ENCODE data around the gene BIRC3.
A peak's percentile ranks its signal among the peaks of the same experiment; 100 is the strongest.
"Not testable (repeated sequence)": the region's sequence is repeated elsewhere in the genome, so short reads cannot be mapped to it uniquely, and the experiment has no call there.

The BIRC3 gene

GRCh38 chr11:102328748-102329147, 11.5 kb downstream of the BIRC3 start:
- DNase-seq, result no peak

DNA sequence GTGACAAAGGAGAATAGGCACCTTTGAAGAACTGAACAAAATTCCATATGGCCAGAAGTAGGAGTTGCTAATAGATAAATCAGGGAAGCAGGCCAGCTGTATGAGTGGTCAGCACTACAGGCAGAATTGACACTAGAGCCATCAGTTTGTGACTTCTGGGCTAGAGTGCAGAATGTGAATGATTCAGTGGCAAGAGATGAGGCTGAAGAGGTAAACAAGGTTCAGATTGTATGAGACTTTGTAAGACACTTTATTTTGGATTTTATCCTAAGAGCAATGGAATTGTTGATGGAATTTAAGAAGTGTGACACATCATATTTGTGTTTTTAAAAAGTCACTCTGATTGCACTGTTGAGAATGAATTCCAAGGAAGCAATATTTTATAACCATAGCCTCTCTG, 12.9 kb downstream of the BIRC3 start:
- no peak for DNase-seq

GRCh38 chr11:102331341-102331740, 14.1 kb downstream of the BIRC3 start:
- DNase-seq, result no peak

GRCh38 chr11:102332611-102332994, 15.3 kb downstream of the BIRC3 start:
- DNase-seq, result no peak

- DNase-seq, result no peak
These were observed 21.3 kb downstream of the BIRC3 start for GRCh38 chr11:102338479-102339010.

DNA sequence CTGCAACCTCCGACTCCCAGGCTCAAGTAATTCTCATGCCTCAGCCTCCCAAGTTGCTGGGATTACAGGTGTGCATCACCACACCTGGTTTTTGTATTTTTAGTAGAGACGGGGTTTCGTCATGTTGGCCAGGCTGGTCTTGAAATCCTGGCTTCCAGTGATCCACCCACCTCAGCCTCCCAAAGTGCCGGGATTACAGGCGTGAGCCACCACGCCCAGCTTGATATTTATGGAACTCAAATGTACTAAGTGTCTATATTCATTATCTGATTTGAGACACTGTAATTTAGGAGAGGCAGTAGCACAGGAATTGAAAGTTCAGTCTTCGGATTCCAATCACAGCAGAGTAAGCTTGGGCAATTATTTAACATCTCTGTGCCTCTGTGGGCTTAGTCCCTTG, 24.0 kb downstream of the BIRC3 start:
- DNase-seq, result not testable (repeated sequence)

GRCh38 chr11:102341844-102342318, 24.6 kb downstream of the BIRC3 start:
- DNase-seq, result peak; percentile 52

- no peak for DNase-seq
These were observed 26.5 kb downstream of the BIRC3 start for GRCh38 chr11:102343809-102344208.

DNA sequence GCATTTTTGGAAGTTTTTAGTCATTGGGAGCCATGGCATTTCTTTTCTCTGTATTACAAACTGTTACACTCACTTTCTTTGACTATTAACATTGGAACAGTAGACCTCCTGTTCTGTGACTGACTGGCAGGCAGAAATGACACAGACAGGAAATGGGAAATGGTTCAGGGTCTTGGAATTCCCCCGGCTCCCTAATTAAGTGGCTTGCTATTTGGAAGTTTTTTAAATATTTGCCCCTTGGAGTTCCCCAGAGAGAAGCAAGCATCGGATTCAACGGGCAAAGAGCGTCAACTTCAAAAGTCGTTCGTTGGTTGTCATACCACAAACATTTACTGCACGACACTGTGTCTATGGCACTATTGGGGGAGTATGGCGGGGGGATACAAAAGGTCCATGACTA, 28.6 kb downstream of the BIRC3 start:
- DNase-seq, result no peak

DNA sequence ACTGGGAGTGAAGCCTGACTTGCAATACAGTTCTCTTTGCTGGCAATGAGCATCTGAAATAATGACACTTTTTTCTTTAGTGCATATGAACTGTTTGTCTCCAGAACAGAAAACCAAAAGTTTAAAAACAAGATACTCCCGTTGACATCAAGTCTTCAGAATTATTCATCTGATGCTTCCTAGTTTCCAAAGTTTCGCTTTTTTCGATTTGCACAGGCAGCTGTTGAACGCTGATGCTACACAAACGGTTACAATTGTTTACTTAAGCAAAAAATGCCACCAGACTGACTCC, 29.1 kb downstream of the BIRC3 start:
- no peak for DNase-seq

DNA sequence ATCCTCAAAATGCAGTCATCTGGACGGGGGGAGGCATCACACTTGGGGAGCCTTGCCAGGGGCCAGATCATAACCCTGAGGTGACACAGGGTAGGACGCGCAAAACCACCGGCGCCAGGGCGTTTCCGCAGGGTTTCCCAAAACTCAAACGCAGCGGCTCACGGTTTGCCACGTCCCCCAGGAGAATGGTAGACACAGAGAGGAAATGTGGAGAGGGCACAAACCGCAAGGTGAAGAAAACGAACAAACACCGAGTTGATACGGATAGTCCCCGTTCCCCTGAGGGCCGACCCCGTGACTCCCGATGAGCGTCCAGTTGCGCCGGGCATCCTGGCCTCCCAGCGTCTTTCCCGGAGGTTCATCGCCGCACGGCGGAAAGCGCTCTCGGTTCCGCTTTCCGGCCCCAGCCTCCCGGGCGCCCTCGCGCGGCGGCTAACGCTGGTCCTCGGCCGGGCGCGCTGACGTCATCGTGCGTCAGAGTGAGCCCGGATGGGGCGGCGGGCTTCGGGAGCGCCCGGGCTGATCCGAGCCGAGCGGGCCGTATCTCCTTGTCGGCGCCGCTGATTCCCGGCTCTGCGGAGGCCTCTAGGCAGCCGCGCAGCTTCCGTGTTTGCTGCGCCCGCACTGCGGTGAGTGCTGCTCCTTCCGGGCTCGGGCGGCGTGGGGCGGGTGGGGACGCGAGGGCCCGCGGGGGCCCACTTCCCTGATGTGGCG, 29.6 kb downstream of the BIRC3 start, which contains the start of gene BIRC2:
Gene BIRC2, plus strand, starts transcription at position 467 of the 714 bp plus-strand sequence. CDS start 2,641 bp downstream, outside the sequence.
- peak; percentile 54 for DNase-seq

DNA sequence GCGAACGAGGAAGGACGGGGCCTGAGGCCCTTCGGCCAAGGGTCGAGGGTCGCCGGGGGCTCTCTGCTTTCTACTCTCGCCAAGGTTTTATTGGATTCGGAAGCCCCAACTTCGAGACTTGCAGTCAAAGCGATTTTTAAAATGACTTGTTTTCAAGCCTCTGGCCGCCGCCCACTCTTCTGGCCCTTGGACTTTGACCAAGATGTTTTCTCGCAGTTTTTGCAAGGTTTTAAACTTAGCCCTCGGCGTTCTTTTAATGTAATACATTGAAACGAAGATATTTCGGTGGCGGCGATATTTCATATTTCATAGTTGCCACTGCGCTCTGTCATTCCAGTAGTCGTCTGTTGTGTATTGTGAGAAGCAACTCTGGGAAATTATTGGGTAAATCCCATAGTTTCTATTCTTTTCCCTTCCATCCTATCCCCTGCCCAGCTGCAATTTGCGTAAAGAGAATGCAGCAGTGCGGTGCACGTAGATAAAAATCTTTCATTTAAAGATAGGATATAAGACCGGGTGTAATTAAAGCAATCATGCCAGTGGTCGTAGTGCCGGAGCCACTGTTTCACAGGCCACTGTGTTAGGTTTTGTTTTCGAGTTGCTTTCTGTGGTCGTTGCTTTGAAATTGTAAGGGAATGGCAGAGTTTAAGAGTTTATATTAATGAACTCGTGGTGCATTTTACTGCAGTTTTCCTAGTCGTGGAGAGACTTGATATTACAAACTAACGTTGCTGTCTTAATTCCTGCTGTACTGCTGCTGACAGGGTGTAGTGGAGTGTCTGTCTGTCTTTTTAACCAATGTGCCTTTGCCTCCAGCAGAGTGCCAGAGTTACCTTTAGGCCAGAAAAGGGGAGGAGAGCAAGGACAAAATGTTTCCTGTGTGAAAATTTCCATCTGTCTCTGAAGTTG, 30.4 kb downstream of the BIRC3 start:
- no peak for DNase-seq

DNA sequence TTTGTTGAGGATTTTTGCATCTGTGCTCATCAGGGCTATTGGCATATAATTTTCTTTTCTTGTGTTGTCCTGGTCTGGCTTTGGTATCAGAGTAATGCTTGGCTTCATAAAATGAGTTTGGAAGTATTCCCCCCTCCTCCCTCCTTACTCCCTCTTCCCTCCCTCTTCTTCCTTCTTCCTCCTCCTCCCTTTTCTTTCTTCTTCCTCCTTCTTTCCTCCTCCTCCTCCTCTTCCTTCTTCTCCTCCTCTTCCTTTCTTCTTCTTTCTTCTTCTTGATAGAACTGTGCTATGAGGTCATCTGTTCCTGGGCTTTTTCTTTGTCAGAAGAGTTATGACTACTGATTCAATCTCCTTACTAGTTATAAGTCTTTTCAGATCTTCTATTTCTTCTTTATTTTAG, 39.8 kb downstream of the BIRC3 start:
- no peak for DNase-seq

DNA sequence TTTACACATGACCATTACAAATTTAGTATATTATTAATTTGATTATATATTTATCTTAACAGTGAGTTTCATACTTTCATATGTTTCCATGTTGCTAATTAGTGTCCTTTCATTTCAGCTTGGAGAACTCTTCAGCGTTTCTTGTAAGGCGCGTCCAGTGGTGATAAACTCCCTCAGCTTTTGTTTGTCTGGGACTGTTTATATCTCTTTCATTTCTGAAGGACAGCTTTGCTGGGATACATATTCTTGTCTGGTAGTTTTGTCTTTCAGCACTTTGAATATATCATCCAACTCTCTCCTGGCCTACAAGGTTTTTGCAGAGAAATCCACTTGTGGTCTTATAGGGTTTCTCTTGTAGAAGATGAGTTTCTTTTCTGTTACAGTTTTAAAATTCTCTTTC, 42.1 kb downstream of the BIRC3 start:
- no peak for DNase-seq

GRCh38 chr11:102360681-102361080, 43.4 kb downstream of the BIRC3 start:
- no peak for DNase-seq

GRCh38 chr11:102361086-102362031, 44.1 kb downstream of the BIRC3 start:
- DNase-seq, result no peak

DNA sequence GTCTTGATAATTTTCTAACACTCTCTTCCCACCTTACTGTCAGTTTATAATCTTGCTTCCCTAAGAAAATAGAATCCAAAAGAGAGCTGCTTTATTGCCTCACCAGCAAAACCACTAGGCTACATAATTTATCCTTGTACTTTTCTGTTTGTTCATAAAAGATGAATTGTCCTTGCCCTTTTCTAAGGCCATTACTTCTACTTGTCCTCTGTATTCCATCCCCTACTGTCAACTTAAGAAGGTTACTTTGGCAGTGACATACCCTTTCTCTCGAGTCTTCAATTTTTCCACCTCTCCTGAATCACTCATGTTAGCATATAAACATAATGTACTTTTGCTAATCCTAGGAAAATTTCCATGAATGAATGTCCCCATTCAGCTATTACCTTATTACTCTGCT, 47.7 kb downstream of the BIRC3 start:
- no peak for DNase-seq

GRCh38 chr11:102367364-102367763, 50.1 kb downstream of the BIRC3 start:
- DNase-seq, result no peak

DNA sequence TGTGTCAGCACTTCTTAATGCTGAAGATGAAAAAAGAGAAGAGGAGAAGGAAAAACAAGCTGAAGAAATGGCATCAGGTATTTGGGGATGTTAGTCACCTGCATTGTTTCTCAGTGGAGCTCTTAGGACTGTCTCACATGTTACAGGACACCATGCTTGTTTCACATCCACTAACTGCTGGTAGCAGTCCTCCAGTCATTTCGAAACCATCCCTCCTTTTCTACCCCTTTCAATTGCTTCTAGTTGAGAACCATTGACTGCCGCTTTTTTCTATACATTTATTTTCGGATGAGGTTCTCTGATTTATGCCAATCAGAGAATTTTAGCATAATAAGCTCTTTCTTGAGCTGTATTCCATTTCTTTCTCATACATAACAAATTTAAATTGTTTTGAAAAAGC, 51.2 kb downstream of the BIRC3 start:
- DNase-seq, result no peak

DNA sequence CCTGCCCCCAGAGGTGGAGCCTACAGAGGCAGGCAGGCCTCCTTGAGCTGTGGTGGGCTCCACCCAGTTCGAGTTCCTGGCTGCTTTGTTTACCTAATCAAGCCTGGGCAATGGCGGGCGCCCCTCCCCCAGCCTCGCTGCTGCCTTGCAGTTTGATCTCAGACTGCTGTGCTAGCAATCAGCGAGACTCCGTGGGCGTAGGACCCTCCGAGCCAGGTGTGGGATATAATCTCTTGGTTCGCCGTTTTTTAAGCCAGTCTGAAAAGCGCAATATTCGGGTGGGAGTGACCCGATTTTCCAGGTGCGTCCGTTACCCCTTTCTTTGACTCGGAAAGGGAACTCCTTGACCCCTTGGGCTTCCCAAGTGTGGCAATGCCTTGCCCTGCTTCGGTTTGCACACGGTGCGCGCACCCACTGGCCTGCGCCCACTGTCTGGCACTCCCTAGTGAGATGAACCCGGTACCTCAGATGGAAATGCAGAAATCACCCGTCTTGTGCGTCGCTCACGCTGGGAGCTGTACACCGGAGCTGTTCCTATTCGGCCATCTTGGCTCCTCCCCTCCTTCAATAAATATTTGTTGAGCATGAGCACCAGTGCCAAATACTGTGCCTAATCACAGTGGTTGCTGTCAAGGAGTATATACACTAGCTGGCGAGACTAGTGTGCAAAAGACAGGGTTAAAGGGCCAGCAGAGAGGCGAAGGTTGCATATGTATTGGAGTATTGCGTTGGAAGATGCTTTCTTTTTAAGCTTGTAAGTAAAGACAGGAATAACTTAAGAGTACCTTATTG, 57.5 kb downstream of the BIRC3 start:
- not testable (repeated sequence) for DNase-seq

GRCh38 chr11:102375720-102376399, 58.6 kb downstream of the BIRC3 start:
- DNase-seq, result no peak

Measured in NCI-H2081 treated with DMSO at 0.1 percent for 48 hours (cell line).